C4-2B (cell line): ENCODE results near the gene FANK1.
"Not testable (repeated sequence)": the region's sequence is repeated elsewhere in the genome, so short reads cannot be mapped to it uniquely, and the experiment has no call there.

Source experiments
- ZFX ChIP-seq: fragments of 450-650 bp; IDR thresholded peaks from 2 replicates; pipeline ENCODE4 v1.6.1; 2017
- TF ChIP-seq, protein P1 (sequence below): fragments of 450-650 bp; conservative IDR thresholded peaks from 2 replicates; pipeline ENCODE4 v1.5.1; 2017; ENCODE audit warnings: mild to moderate bottlenecking

DNA sequence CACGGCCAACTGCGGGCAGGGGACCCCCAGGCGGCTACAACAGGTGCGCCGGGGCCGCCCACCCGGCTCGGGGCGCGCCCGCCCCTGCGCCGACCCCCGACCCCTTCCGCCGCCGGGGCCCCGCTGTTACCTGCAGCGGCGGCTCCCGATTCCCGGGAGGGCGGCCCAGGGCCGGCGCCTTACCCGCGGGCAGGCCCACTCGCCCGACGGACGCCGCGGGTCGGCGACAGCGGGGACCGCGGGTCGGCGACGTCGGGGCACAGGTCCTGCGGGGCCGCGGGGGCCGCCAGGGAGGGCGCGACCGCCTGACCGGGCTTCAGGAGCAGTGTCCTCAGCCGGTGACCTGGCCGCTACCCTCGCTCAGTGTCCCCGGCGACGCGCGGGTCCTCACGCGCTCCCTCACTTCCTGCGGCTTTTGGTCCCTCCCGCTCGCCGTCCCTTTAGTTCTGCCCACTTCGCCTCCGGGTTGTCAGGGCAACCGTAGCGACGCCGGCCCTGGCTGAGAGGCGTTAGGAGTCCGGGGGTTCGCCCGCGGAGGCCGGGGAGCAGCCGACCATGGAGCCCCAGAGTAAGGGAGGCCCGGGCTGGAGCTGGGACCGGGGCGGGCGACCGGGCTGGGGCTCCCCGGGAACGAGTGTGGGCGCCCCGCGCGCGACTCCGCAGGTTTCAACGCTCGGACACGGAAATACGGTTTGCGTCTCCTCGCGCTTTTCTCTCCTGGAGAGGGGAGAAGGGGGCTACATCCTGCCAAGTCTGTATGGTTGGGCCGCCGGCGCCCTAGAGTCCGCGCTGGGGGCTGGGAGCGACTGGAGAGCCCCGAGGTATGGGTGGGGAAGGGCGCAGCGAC lies at the start of gene FANK1:
- TF ChIP-seq, protein P1, sequence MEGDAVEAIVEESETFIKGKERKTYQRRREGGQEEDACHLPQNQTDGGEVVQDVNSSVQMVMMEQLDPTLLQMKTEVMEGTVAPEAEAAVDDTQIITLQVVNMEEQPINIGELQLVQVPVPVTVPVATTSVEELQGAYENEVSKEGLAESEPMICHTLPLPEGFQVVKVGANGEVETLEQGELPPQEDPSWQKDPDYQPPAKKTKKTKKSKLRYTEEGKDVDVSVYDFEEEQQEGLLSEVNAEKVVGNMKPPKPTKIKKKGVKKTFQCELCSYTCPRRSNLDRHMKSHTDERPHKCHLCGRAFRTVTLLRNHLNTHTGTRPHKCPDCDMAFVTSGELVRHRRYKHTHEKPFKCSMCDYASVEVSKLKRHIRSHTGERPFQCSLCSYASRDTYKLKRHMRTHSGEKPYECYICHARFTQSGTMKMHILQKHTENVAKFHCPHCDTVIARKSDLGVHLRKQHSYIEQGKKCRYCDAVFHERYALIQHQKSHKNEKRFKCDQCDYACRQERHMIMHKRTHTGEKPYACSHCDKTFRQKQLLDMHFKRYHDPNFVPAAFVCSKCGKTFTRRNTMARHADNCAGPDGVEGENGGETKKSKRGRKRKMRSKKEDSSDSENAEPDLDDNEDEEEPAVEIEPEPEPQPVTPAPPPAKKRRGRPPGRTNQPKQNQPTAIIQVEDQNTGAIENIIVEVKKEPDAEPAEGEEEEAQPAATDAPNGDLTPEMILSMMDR, result not testable (repeated sequence)
- peak; percentile 95 for TF ChIP-seq ZFX
